ENCODE results near the gene SLC39A10.
A peak's percentile ranks its signal among the peaks of the same experiment; 100 is the strongest.
"Not testable (repeated sequence)": the region's sequence is repeated elsewhere in the genome, so short reads cannot be mapped to it uniquely, and the experiment has no call there.

Gene SLC39A10

DNA sequence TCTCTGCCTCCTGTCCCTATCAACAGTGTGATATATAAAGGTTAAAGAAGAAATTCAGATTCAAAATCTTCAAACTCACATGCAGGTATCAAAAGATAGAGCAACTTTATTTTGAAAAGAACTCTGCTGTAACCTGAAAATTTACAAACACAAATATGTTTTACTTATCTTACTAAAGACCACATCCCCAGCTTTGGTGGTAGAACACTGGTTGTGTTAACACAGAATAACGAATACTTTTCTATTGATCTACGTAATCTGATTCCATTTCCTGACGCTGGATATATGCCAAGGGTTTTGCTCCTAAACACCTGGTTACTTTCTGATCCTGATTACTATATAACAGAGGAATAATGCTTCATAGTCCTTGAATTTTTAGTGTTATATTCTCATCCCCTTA lies 23.1 kb upstream of the SLC39A10 start:
- H3K4me3 Mint-ChIP-seq = no peak overlapping the region
- no peak for ATAC-seq (replicated peaks)
- no peak overlapping the region for H3K27ac Mint-ChIP-seq
- H3K36me3 Mint-ChIP-seq = peaks cover 0 to 3% of the 10 kb centered on the region in 2 donors
- H3K4me1 Mint-ChIP-seq = peaks cover 9 to 29% of the 10 kb centered on the region in 2 donors
- DNase-seq = no peak
- H3K27me3 Mint-ChIP-seq = no peaks in the 10 kb centered on the region
- peaks cover 0 to 3% of the 10 kb centered on the region in 2 donors for H3K9me3 Mint-ChIP-seq

DNA sequence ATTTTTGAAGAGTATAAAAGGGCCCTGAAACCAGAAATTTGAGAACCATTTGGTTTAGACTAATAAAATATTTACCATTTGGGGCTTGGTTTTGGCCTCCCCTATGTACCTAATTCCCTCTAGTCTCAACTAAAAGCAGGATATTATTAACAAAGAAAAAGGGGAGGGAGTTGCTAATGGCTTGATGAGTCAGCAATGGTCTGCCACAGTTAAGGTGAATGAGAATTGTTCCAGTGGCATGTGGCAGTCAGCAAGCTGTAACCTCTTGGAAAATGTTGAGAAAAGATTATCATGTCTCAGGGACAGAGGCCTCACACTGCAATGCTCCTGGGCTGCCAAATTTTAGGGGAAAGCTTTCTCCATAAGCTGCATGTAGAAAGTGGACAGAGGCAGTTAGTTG lies 20.1 kb upstream of the SLC39A10 start:
- Mint-ChIP-seq H3K27me3 (no peaks in the 10 kb centered on the region), H3K4me1 (peaks cover 11 to 21% of the 10 kb centered on the region in 2 donors), H3K4me3 (no peak overlapping the region), H3K27ac (no peak overlapping the region), H3K36me3 (no peaks in the 10 kb centered on the region), H3K9me3 (no peaks in the 10 kb centered on the region)
- ATAC-seq (replicated peaks) (no peak), DNase-seq (no peak)

DNA sequence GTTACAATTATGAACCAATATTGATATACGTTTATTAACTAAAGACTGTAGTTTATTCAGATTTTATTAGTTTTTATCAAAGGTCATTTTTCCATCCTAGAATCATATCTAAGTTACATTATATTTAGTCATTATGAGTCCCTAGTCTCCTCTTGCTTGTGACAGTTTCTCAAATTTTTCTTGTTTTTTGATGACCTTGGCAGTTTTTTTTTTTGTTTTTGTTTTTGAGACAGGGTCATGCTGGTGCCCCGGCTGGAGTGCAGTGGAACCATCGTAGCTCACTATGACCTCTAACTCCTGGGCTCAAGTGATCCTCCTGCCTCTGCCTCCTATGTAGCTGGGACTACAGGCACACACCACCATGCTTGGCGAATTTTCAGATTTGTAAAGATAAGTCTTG lies 18.3 kb upstream of the SLC39A10 start:
- H3K27me3 Mint-ChIP-seq = no peaks in the 10 kb centered on the region
- no peaks in the 10 kb centered on the region for H3K9me3 Mint-ChIP-seq
- H3K36me3 Mint-ChIP-seq = no peaks in the 10 kb centered on the region
- no peak overlapping the region for H3K27ac Mint-ChIP-seq
- ATAC-seq (replicated peaks) (no peak), DNase-seq (no peak)
- peaks cover 14 to 15% of the 10 kb centered on the region in 2 donors for H3K4me1 Mint-ChIP-seq
- no peak overlapping the region for H3K4me3 Mint-ChIP-seq

DNA sequence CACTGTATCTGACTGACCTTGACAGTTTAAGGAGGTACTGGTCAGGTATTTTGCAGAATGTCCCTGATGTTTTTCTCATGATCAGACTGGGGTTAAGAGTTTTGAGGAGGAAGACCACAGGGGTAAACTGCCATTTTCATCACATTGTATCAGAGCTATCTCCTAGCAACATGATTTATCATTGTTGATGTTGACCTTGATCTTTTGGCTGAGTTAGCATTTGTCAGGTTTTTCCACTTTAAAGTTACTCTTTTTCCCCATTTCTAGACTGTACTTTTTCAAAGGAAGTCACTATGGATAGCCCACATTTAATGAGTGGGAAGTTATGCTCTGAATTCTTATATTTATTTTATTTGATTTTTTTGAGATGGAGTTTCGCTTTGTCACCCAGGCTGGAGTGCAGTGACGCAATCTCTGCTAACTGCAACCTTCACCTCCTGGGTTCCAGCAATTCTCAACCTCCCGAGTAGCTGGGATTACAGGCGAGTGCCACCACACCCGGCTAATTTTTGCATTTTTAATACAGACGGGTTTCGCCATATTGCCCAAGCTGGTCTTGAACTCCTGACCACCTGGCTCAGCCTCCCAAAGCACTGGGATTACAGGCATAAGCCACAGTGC lies 17.7 kb upstream of the SLC39A10 start:
- peaks cover 14 to 15% of the 10 kb centered on the region in 2 donors for H3K4me1 Mint-ChIP-seq
- DNase-seq = no peak
- H3K9me3 Mint-ChIP-seq = no peaks in the 10 kb centered on the region
- H3K27ac Mint-ChIP-seq = no peak overlapping the region
- H3K27me3 Mint-ChIP-seq = no peaks in the 10 kb centered on the region
- H3K36me3 Mint-ChIP-seq = no peaks in the 10 kb centered on the region
- no peak overlapping the region for H3K4me3 Mint-ChIP-seq
- no peak for ATAC-seq (replicated peaks)

DNA sequence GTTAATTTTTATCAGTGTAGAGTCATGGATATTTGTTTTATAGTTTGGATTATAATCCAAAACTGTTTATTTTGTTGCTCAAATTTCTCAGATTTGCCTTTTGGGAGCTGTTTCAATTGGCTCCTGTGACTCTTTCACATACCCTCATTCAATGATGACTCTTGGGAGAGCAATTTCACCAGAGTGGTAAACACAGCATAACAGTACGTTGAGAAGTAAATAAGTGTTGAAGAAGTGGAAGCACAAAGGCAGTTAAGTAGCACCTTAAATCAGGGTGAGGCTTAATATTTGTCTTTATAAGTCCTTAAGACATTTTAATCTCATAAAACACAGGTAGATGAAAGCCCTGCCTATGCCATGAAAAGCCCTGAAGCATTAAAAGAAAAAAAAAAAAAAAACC lies 17.1 kb upstream of the SLC39A10 start:
- no peak for ATAC-seq (replicated peaks)
- Mint-ChIP-seq H3K36me3 (no peaks in the 10 kb centered on the region), H3K27ac (no peak overlapping the region), H3K27me3 (no peaks in the 10 kb centered on the region), H3K9me3 (no peaks in the 10 kb centered on the region), H3K4me3 (no peak overlapping the region), H3K4me1 (peaks cover 14 to 15% of the 10 kb centered on the region in 2 donors)
- no peak for DNase-seq

DNA sequence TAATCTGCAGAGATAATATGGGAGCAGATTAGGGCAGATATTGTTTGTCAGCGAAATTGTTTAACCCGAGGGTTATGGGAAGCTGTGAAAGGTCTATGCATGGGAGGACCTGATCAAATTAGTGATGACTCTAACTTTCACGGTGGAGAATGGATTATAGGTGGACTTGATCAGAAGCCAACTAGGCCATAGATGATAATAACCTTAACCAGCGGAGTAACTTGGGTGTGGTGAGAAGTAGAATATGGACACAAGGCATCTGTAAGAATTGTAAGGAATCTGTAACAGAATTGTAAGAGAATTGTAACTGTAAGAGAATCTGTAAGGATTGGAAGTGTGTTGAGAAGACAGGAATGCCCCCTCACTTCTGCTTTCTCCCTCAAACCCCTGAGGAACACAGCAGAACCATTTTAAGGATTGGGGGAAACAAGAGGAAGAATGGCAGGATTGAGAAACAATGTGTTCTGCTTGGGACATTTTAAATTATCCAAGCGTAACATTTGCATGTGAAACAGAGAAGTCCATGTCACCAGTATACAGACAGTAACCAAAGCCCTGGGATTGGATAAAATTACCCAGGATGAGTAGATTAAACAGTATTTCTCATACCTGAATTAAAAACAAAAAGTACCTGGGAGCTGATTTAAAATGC lies 14.9 kb upstream of the SLC39A10 start:
- ATAC-seq (replicated peaks) (no peak), DNase-seq (no peak)
- Mint-ChIP-seq H3K36me3 (no peaks in the 10 kb centered on the region), H3K4me3 (no peak overlapping the region), H3K9me3 (peaks cover 0 to 1% of the 10 kb centered on the region in 2 donors), H3K4me1 (peaks cover 18 to 30% of the 10 kb centered on the region in 2 donors), H3K27ac (no peak overlapping the region), H3K27me3 (no peaks in the 10 kb centered on the region)

DNA sequence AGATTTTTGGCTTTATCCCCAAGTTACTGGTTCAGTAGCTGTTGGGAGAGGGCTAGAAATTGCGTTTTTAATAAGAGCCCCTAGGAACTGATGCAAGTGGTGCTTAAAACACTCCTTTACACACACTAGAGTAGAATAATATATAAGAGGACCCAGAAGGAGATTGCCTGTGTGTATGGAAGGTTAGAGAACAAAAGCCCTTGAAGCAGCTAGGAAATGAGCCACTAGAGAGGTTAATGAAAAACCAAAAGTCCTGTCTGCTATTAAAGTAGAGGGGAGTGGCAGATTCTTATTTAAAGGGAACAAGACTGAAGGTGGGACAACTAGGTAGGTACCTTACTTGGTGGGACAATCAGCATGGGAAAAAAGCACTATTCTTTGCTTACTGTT lies 14.4 kb upstream of the SLC39A10 start:
- H3K36me3 Mint-ChIP-seq = no peaks in the 10 kb centered on the region
- H3K4me3 Mint-ChIP-seq = no peak overlapping the region

DNA sequence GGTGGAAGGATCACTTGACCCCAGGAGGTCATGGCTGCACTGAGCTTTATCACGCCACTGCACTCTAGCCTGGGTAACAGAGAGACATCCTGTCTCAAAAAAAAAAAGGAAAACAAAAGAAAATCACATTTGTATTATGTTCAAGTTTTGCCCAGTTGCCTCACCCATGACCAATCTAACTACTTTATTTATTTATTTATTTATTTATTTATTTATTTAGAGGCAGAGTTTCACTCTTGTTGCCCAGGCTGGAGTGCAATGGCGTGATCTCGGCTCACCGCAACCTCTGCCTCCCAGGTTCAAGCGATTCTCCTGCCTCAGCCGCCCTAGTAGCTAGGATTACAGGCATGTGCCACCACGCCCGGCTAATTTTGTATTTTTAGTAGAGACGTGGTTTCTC lies 12.3 kb upstream of the SLC39A10 start:
- not testable (repeated sequence) for H3K4me3 Mint-ChIP-seq; H3K27me3 Mint-ChIP-seq; ATAC-seq (replicated peaks); H3K27ac Mint-ChIP-seq; H3K9me3 Mint-ChIP-seq; DNase-seq; H3K36me3 Mint-ChIP-seq
- H3K4me1 Mint-ChIP-seq = peaks cover 28 to 53% of the 10 kb centered on the region in 2 donors

More for the DNA sequence above, 14.4 kb upstream of the SLC39A10 start:
- peaks cover 22 to 35% of the 10 kb centered on the region in 2 donors for H3K4me1 Mint-ChIP-seq
- no peaks in the 10 kb centered on the region for H3K27me3 Mint-ChIP-seq
- no peak overlapping the region for H3K27ac Mint-ChIP-seq
- peaks cover 0 to 1% of the 10 kb centered on the region in 2 donors for H3K9me3 Mint-ChIP-seq
- ATAC-seq (replicated peaks) (no peak), DNase-seq (no peak)

DNA sequence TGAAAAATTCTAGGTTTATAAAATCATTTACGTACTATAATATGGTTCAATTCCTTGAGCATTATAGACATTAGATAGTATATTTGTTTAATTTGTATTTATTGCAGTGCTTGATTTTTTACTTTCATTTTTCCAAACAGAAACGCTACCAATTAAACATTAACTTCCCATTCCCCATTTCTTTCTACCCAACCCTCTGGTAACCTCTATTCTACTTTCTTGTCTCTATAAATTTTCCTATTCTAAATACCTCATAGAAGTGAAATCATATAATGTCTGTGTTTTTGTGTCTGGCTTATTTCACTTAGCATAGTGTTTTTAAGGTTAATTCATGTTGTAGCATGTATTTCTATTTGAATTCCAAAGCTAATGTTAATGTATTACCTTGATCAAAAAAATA lies 11.6 kb upstream of the SLC39A10 start:
- no peak overlapping the region for H3K4me3 Mint-ChIP-seq
- peaks cover 31 to 60% of the 10 kb centered on the region in 2 donors for H3K4me1 Mint-ChIP-seq
- no peak for DNase-seq
- H3K9me3 Mint-ChIP-seq = peaks cover 0 to 1% of the 10 kb centered on the region in 2 donors
- no peak for ATAC-seq (replicated peaks)
- no peaks in the 10 kb centered on the region for H3K27me3 Mint-ChIP-seq
- H3K36me3 Mint-ChIP-seq = no peaks in the 10 kb centered on the region
- H3K27ac Mint-ChIP-seq = no peak overlapping the region

DNA sequence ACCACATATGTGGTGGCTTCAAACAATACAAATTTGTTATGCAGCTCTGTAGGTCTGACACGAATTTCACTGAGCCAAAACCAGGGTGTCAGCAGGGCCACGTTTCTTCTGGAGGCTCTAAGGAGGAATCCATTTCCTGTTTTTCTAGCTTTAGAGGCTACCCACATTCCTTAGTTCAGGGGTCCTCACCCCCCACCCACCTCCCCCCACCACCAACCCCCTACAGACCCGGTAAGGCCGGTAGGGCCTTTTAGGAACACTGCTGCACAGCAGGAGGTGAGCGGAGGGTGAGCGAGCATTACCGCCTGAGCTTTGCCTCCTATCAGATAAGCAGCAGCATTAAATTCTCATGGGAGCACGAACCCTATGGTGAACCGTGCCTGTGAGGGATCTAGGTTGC lies 10.6 kb upstream of the SLC39A10 start:
- no peak overlapping the region for H3K4me3 Mint-ChIP-seq
- DNase-seq (no peak), ATAC-seq (replicated peaks) (no peak)
- H3K36me3 Mint-ChIP-seq = no peaks in the 10 kb centered on the region
- H3K27ac Mint-ChIP-seq = no peak overlapping the region
- peaks cover 0 to 1% of the 10 kb centered on the region in 2 donors for H3K9me3 Mint-ChIP-seq
- H3K27me3 Mint-ChIP-seq = no peaks in the 10 kb centered on the region
- H3K4me1 Mint-ChIP-seq = peaks cover 32 to 68% of the 10 kb centered on the region in 2 donors

DNA sequence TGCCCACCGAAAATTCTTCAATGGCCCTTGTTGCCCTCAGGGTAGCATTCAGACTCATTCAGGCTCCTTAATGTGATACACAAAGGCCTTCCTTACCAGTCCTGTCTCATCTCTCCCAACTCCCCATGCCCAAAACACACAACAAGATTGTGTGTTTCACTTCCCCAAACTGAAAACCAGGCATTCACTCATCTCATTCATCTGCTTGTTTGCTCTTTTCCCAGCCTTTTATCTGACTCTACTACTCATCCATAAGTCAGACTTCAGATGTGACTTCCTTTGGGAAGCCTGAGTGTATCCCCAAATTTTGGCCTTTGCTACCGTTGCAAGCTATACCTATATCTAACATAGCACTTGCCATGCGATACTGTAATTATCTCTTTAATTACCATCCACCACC lies 9.7 kb upstream of the SLC39A10 start:
- no peak overlapping the region for H3K4me3 Mint-ChIP-seq
- peak overlapping the region; percentile 21 for H3K27ac Mint-ChIP-seq
- H3K9me3 Mint-ChIP-seq = peaks cover 0 to 3% of the 10 kb centered on the region in 2 donors
- H3K27me3 Mint-ChIP-seq = no peaks in the 10 kb centered on the region
- peaks cover 32 to 71% of the 10 kb centered on the region in 2 donors for H3K4me1 Mint-ChIP-seq
- ATAC-seq (replicated peaks) = no peak
- no peaks in the 10 kb centered on the region for H3K36me3 Mint-ChIP-seq
- DNase-seq = no peak

DNA sequence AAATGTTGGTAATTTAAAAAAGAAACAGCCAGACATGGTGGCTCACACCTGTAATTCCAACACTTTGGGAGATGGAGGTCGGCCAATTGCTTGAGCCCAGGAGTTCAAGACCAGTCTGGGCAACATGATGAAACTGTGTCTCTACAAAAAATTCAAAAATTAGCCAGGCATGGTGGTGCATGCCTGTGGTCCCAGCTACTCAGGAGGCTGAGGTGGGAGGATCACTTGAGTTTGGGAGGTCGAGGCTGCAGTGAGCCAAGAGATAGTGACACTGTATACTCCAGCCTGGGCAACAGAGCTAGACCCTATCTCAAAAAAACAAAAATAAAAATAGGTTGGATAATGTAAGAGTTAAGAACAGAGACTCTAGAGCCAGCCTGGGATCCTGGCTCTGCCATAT lies 8.7 kb upstream of the SLC39A10 start:
- not testable (repeated sequence) for H3K9me3 Mint-ChIP-seq; H3K36me3 Mint-ChIP-seq; H3K27me3 Mint-ChIP-seq; ATAC-seq (replicated peaks); DNase-seq
- peak overlapping the region; percentile 68 to 69 for H3K4me3 Mint-ChIP-seq
- peak overlapping the region; percentile 94 for H3K27ac Mint-ChIP-seq
- H3K4me1 Mint-ChIP-seq = peaks cover 30 to 73% of the 10 kb centered on the region in 2 donors

DNA sequence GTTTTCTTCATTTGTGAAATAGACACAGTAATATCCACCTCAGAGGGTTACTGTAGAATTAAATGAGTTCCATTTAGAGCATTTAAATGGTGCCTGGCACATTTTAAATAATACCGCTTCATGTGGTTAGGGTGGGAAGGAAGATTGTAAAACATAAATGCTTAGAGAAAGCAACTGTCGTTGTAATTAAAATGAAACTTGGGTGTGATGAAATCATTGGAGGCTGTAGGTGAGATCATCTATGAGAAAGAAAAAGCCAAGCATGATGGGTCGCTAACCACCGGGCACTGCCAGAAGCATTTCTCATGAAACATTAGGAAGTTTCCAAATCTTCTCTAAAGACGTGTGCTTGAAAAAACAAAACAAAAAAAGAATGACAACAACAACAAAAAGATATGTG lies 8.2 kb upstream of the SLC39A10 start:
- Mint-ChIP-seq H3K27me3 (no peaks in the 10 kb centered on the region), H3K27ac (peak overlapping the region; percentile 94), H3K9me3 (peaks cover 0 to 3% of the 10 kb centered on the region in 2 donors), H3K36me3 (no peaks in the 10 kb centered on the region), H3K4me3 (peak overlapping the region; percentile 68 to 69), H3K4me1 (peaks cover 31 to 77% of the 10 kb centered on the region in 2 donors)
- DNase-seq = no peak
- ATAC-seq (replicated peaks) = no peak

DNA sequence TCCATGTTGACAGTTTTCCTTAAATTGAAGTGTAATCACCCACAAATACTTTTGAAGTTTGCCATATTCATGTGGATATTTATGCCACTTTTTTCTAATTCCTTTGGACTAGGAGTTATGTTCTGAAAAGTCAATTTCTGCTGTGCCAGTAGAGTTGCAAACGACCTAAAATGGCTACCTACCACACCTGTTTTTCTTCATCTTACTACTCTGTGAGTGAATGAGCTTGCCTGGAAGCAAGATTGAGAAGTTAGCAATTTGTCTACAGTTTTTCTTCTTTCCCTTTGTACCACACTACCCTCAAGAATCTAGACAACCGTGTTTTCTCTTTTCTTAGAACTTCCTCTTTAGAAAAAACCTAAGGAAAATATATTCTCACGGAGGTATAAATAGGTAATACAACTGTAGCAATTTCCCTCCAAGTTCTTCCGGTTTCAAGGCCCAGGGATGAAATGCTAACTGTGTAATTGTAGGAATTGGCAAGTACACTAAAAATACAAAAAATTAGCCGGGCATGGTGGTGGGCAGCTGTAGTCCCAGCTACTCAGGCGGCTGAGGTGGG lies 7.3 kb upstream of the SLC39A10 start:
- peak; percentile 50 to 53 for ATAC-seq (replicated peaks)
- H3K27ac Mint-ChIP-seq = peak overlapping the region; percentile 97
- no peak for DNase-seq
- H3K36me3 Mint-ChIP-seq = no peaks in the 10 kb centered on the region
- peak overlapping the region; percentile 77 to 78 for H3K4me3 Mint-ChIP-seq
- peaks cover 0 to 3% of the 10 kb centered on the region in 2 donors for H3K9me3 Mint-ChIP-seq
- H3K4me1 Mint-ChIP-seq = peaks cover 31 to 84% of the 10 kb centered on the region in 2 donors
- no peaks in the 10 kb centered on the region for H3K27me3 Mint-ChIP-seq

DNA sequence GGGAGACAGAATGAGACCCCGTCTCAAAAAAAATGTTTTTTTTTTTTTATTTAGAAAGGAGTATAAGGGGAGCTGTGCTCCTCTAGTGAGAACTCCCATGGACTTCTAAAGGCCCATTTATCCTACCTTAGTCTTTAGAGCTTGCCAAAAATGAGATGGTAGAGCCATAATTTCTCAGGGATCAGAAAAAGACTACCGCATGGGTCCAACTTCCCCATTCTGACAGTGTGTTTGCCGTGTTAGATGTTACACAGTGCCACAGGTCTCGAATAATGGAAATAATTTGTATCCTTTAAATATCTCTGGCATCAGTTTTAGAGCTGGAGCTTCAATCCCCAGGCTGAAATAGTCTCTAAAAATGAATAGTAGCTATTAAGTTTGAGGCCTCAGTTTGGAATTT lies 6.0 kb upstream of the SLC39A10 start:
- Mint-ChIP-seq H3K4me1 (peaks cover 33 to 82% of the 10 kb centered on the region in 2 donors), H3K27me3 (no peaks in the 10 kb centered on the region), H3K4me3 (peak overlapping the region in 1 of 2 donors; percentile 77), H3K36me3 (no peaks in the 10 kb centered on the region), H3K27ac (peak overlapping the region; percentile 97), H3K9me3 (peaks cover 0 to 3% of the 10 kb centered on the region in 2 donors)
- ATAC-seq (replicated peaks) = no peak
- DNase-seq = no peak

All from stimulated activated naive B cell treated with anti-CD40 and anti-IgM and Interleukin-4, amounts not matched to agents 10 μg/mL and 1 μg/mL and 100 μg/mL, for 72 hours (primary cell).